Lower leg skin (tissue), 4 donors: ENCODE data around the gene FGB. TPM values are rescaled to one million over a fixed set of nuclear protein-coding genes. Genes with fewer than 3 reads are reported as not detected.

Experiments
- DNase-seq, 2 donors: peaks; one replicate each; pipeline ENCODE4 v3.0.0-alpha.2; 2019; ENCODE audit warnings: low spot score in 2 of 2
- H3K4me3 ChIP-seq: fragments of 200-600 bp; sonication (generic); 2 replicates; pipeline ENCODE4 v1.5.1; 2017; ENCODE audit warnings: mild to moderate bottlenecking, low read depth; ENCODE audit not compliant: poor library complexity, severe bottlenecking
- CTCF ChIP-seq, 3 donors: fragments of 450-650 bp; IDR thresholded peaks; one replicate each; pipeline ENCODE4 v1.5.1; 2016; ENCODE audit warnings: antibody characterized with exemption in 3 of 3, mild to moderate bottlenecking in 3 of 3, moderate library complexity in 2 of 3
- POLR2A ChIP-seq, 2 donors: fragments of 450-650 bp; IDR thresholded peaks; one replicate each; pipeline ENCODE4 v1.6.1; 2016 to 2017; ENCODE audit warnings: antibody characterized with exemption in 2 of 2, mild to moderate bottlenecking in 1 of 2, moderate library complexity in 1 of 2
- WGBS, 2 donors: methylation state at CpG; one replicate each; pipeline ENCODE4 v1.1.5; 2018; 5-methylcytosine and 5-hydroxymethylcytosine counted together
- intact Hi-C: fragments of 100-400 bp; cut with DNase I; formaldehyde crosslinking; loops from one replicate; pipeline ENCODE4 v1.15.0; 2023; ENCODE audit warnings: low total_unique reads
- total RNA-seq, 4 donors: library from RNA; depleted of rRNA; stranded (reverse); fragments of >200 nt; gene quantifications; one replicate each; pipeline ENCODE4 v1.1.0, GENCODE V29; 2016

Gene FGB
- total RNA-seq, 4 donors from 2014 or later: not detected

GRCh38 chr4:154566639-154567204, 3.9 kb downstream of the FGB start:
- 75 to 81% methylated on average over 5 of the region's 5 CpGs for WGBS, 2 donors
- no peak for DNase-seq
- H3K4me3 ChIP-seq: no peak overlapping the region
- no peak for TF ChIP-seq CTCF (IDR thresholded peaks at IDR 0.05)
- no peak for TF ChIP-seq POLR2A (IDR thresholded peaks at IDR 0.05)
- intact Hi-C loops: no loop called here

GRCh38 chr4:154569028-154569427, 6.2 kb downstream of the FGB start:
- H3K4me3 ChIP-seq: no peak overlapping the region
- 31 to 41% methylated on average over 3 of the region's 3 CpGs for WGBS, 2 donors
- intact Hi-C loops: no loop called here
- no peak for TF ChIP-seq POLR2A (IDR thresholded peaks at IDR 0.05)
- TF ChIP-seq CTCF (IDR thresholded peaks at IDR 0.05): no peak
- DNase-seq: no peak

GRCh38 chr4:154569584-154569983, 6.8 kb downstream of the FGB start:
- intact Hi-C loops: no loop called here
- no peak overlapping the region for H3K4me3 ChIP-seq
- 90 to 92% methylated on average over 5 of the region's 5 CpGs for WGBS, 2 donors
- TF ChIP-seq POLR2A (IDR thresholded peaks at IDR 0.05): no peak
- no peak for TF ChIP-seq CTCF (IDR thresholded peaks at IDR 0.05)
- no peak for DNase-seq

- TF ChIP-seq POLR2A (IDR thresholded peaks at IDR 0.05) (no peak), CTCF (IDR thresholded peaks at IDR 0.05) (no peak)
- H3K4me3 ChIP-seq: no peak overlapping the region
- intact Hi-C loops: no loop called here
- DNase-seq: no peak
- WGBS, 2 donors: 81 to 82% methylated on average over 5 of the region's 5 CpGs
Measured at GRCh38 chr4:154573190-154573870, 10.5 kb downstream of the FGB start.

DNA sequence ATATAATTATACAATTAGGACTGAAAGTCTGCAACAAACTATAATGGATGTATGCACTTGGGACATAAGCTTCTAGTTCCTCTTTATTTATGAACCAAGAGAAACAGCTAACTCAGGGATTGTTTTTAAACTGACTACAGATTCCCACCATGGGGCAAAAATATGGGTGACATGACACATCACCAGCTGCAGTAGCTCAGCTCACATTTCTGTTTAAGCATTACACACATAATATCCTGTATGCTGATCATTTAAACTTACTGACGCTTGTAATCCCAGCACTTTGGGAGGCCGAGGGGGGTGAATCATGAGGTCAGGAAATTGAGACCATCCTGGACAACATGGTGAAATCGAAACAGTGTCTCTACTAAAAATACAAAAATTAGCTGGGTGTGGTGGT, 11.5 kb downstream of the FGB start:
- TF ChIP-seq POLR2A (IDR thresholded peaks at IDR 0.05): no peak
- no peak for TF ChIP-seq CTCF (IDR thresholded peaks at IDR 0.05)
- intact Hi-C loops: no loop called here

DNA sequence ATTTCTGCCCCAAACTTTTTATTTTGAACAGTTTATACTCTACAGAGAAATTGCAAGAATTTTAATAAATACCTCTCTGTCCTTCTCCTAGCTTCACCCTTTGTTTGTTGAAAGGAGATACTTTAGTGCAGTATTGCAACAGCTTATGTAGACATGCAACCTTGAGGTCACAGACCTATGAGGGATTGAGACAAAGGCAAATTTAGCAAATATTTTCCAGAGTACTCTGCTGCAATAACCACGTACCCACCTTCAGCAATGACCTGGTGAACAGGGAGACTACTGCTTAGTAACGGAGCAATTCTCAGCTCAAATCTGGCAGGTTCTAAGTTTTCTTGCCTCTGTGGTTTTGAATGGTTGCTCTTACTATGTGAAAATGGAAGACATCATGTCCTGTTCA, 14.5 kb downstream of the FGB start:
- no peak for TF ChIP-seq CTCF (IDR thresholded peaks at IDR 0.05)
- TF ChIP-seq POLR2A (IDR thresholded peaks at IDR 0.05): no peak
- no peak for DNase-seq
- WGBS, 2 donors: 64 to 72% methylated on average over 2 of the region's 2 CpGs
- intact Hi-C loops: no loop called here
- no peak overlapping the region for H3K4me3 ChIP-seq

More for the DNA sequence above, 11.5 kb downstream of the FGB start:
- 75 to 82% methylated on average over 3 of the region's 3 CpGs for WGBS, 2 donors
- no peak overlapping the region for H3K4me3 ChIP-seq
- no peak for DNase-seq
